Cardiac muscle cell (in vitro differentiated cells and primary cell): ENCODE data around the gene CHST9. TPM values are rescaled to one million over a fixed set of nuclear protein-coding genes. Genes with fewer than 3 reads are reported as not detected.

ENCODE experiments used
- DNase-seq, 2 donors: peaks; one replicate each; pipeline versions ENCODE4 v3.0.0 to v3.0.0-alpha.2; 2010 to 2017; ENCODE audit warnings: low read depth in 1 of 2, low spot score in 1 of 2
- H3K27ac ChIP-seq: fragments of 200-600 bp; sonication (generic); 2 replicates; pipeline ENCODE4 v1.5.1; 2016
- H3K27me3 ChIP-seq: fragments of 200-600 bp; sonication (generic); 2 replicates; pipeline ENCODE4 v1.6.0; 2016; ENCODE audit warnings: control low read depth
- H3K36me3 ChIP-seq: fragments of 200-600 bp; sonication (generic); 2 replicates; pipeline ENCODE4 v1.5.1; 2016; ENCODE audit warnings: control low read depth
- H3K4me1 ChIP-seq: fragments of 200-600 bp; sonication (generic); 2 replicates; pipeline ENCODE4 v1.8.1; 2017; ENCODE audit warnings: low read depth, mild to moderate bottlenecking, mixed run types
- H3K4me3 ChIP-seq: fragments of 200-600 bp; sonication (generic); 2 replicates; pipeline ENCODE4 v1.5.1; 2016; ENCODE audit warnings: mild to moderate bottlenecking
- H3K9me3 ChIP-seq: fragments of 200-600 bp; sonication (generic); 2 replicates; pipeline ENCODE4 v1.5.1; 2017; ENCODE audit warnings: low read depth, mild to moderate bottlenecking, control low read depth
- CTCF ChIP-seq: IDR thresholded peaks from 2 replicates; pipeline ENCODE4 v1.5.1; 2012; ENCODE audit warnings: low read depth, mild to moderate bottlenecking, low read length
- polyA plus RNA-seq: library from polyadenylated mRNA; unstranded; fragments of >200 nt; fragmentation: Nextera tagmentation; extraction: Ambion mirVana; gene quantifications from 2 replicates; pipeline ENCODE4 v1.2.1, GENCODE V29; 2016
- total RNA-seq: library from RNA; depleted of rRNA; stranded (reverse); fragments of >200 nt; gene quantifications from 2 replicates; pipeline ENCODE4 v1.2.3, GENCODE V29; 2016

The CHST9 gene
- total and polyA plus RNA-seq, 2 experiments from 2014 or later = 0.36 TPM; not detected in 1

DNA sequence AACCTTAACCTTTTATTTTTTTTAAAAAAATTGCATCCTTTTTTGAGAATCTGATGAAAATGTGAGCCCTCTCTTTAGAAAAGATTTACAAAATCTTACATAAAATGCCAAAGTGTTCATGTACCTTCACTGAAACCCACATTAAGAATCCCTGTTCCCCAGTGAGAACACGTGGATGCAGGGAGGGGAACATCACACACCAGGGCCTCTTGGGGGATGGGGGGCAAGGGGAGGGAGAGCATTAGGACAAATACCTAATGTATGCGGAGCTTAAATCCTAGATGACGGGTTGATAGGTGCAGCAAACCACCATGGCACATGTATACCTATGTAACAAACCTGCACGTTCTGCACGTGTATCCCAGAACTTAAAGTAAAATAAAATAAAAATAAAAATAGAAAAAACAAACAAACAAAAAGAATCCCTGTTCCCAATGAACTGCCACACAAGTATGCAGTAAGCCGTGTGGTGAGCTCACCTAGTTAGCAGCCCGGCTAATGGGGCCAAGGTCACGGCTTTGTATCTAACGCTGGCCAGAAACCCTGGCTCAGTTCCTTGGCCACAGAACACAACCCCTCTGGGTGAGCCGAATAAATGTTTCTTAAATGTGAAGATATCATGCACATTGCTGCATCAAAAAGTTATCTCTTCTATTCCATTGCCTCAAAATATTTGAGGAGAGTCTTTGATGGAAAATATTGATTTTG is 41.4 kb downstream of the CHST9 start:
- Histone ChIP-seq H3K27ac (no peak overlapping the region), H3K4me3 (no peak overlapping the region), H3K4me1 (no peaks in the 10 kb centered on the region), H3K36me3 (no peaks in the 10 kb centered on the region), H3K27me3 (no peaks in the 10 kb centered on the region), H3K9me3 (no peaks in the 10 kb centered on the region)
- DNase-seq = no peak
- no peak for TF ChIP-seq CTCF

DNA sequence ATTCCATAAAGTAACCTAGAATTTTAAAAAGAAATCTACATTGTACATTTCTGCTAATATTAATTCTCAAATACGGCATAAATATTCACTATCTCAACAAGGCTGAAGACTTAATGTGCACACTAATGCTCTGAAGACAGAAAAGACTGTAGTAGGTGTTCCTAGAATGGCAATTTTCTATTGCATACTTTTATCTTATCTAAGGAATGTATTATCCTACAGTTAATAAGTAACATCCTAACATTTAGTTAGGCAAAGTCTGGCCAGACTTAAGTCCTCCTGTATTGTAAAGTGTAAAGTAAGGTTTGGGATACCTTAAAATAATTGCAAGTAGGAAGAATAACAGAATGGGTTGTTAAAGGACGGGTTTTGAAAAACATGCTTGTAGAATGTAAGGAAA is 42.2 kb downstream of the CHST9 start:
- Histone ChIP-seq H3K9me3 (no peaks in the 10 kb centered on the region), H3K36me3 (no peaks in the 10 kb centered on the region), H3K27ac (no peak overlapping the region), H3K4me1 (no peaks in the 10 kb centered on the region), H3K27me3 (no peaks in the 10 kb centered on the region), H3K4me3 (no peak overlapping the region)
- DNase-seq = no peak
- no peak for TF ChIP-seq CTCF

DNA sequence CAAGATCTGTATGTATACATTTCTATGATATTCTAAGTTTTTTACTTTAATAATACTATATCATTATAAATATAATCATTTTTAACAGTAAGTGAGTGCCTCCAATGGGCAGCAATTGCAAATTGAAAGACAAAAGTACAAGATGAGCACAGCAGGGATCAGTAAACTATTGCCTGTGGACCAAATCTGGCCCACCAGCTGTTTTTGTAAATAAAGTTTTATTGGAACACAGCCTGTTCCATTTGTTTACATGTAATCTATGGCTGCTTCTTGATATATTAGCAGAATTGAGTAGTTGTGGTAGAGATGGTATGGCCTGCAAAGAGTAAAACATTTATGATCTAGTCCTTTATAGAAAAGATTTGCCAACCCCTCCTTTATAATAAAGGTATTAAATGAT is 43.2 kb downstream of the CHST9 start:
- Histone ChIP-seq H3K27me3 (no peaks in the 10 kb centered on the region), H3K27ac (no peak overlapping the region), H3K4me1 (no peaks in the 10 kb centered on the region), H3K9me3 (no peaks in the 10 kb centered on the region), H3K4me3 (no peak overlapping the region), H3K36me3 (no peaks in the 10 kb centered on the region)
- TF ChIP-seq CTCF = no peak
- no peak for DNase-seq

GRCh38 chr18:27138079-27138478 is 47.0 kb downstream of the CHST9 start:
- Histone ChIP-seq H3K4me3 (no peak overlapping the region), H3K27ac (no peak overlapping the region), H3K9me3 (no peaks in the 10 kb centered on the region), H3K36me3 (no peaks in the 10 kb centered on the region), H3K27me3 (no peaks in the 10 kb centered on the region), H3K4me1 (no peaks in the 10 kb centered on the region)
- no peak for DNase-seq
- TF ChIP-seq CTCF = no peak

DNA sequence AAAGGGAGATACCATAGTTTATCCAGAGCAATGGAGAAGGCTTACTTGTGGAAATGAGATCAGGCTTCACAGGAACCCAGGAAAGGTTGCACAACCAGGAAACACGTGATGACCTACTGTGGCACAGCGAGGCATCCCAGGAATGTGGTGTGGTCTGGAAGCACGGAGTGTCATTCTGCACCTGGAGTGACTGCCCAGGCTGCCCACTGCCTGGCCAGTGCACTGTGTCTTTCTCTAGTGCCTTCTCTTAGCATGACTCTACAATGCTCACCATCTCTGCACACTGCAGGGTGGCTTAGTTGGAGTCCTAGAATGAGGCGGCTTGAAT is 48.9 kb downstream of the CHST9 start:
- Histone ChIP-seq H3K36me3 (no peaks in the 10 kb centered on the region), H3K9me3 (no peaks in the 10 kb centered on the region), H3K4me3 (no peak overlapping the region), H3K27ac (no peak overlapping the region), H3K4me1 (no peaks in the 10 kb centered on the region), H3K27me3 (no peaks in the 10 kb centered on the region)
- no peak for TF ChIP-seq CTCF
- DNase-seq = peak in 1 of 2 donors; percentile 0
